ENCODE data around the gene CDH12. TPM values are rescaled to one million over a fixed set of nuclear protein-coding genes. Genes with fewer than 3 reads are reported as not detected.
"Not testable (repeated sequence)": the region's sequence is repeated elsewhere in the genome, so short reads cannot be mapped to it uniquely, and the experiment has no call there.

The CDH12 gene
- total RNA-seq, 1 donor from 2014 or later = not detected

GRCh38 chr5:22780756-22781155 lies 72.4 kb downstream of the CDH12 start:
- Histone ChIP-seq H3K9me3 (ENCODE audit: insufficient read depth, low read depth, low read length) (no peaks in the 10 kb centered on the region), H4K20me1 (ENCODE audit: insufficient read depth, low read length) (no peaks in the 10 kb centered on the region), H3K79me2 (ENCODE audit: insufficient read depth, low read length) (no peaks in the 10 kb centered on the region), H2AFZ (ENCODE audit: low read depth, low read length) (no peak overlapping the region), H3K36me3 (ENCODE audit: insufficient read depth, low read length) (no peaks in the 10 kb centered on the region), H3K4me3 (ENCODE audit: insufficient read depth, low read depth, low read length) (no peak overlapping the region), H3K9ac (ENCODE audit: low read length) (no peak overlapping the region), H3K4me1 (ENCODE audit: insufficient read depth, low read length) (no peaks in the 10 kb centered on the region), H3K27ac (ENCODE audit: low read depth, low read length) (no peak overlapping the region), H3K27me3 (ENCODE audit: insufficient read depth, low read length) (no peaks in the 10 kb centered on the region), H3K4me2 (ENCODE audit: low read length) (no peak overlapping the region)
- Mint-ChIP-seq H3K27ac (ENCODE audit: unreplicated experiment) (no peak overlapping the region), H3K4me3 (ENCODE audit: unreplicated experiment) (no peak overlapping the region), H3K36me3 (ENCODE audit: low read depth, unreplicated experiment) (no peaks in the 10 kb centered on the region), H3K4me1 (ENCODE audit: low read depth, unreplicated experiment) (no peaks in the 10 kb centered on the region), H3K9me3 (ENCODE audit: unreplicated experiment) (no peaks in the 10 kb centered on the region), H3K27me3 (ENCODE audit: low read depth, unreplicated experiment) (no peaks in the 10 kb centered on the region)
- TF ChIP-seq, protein P1, sequence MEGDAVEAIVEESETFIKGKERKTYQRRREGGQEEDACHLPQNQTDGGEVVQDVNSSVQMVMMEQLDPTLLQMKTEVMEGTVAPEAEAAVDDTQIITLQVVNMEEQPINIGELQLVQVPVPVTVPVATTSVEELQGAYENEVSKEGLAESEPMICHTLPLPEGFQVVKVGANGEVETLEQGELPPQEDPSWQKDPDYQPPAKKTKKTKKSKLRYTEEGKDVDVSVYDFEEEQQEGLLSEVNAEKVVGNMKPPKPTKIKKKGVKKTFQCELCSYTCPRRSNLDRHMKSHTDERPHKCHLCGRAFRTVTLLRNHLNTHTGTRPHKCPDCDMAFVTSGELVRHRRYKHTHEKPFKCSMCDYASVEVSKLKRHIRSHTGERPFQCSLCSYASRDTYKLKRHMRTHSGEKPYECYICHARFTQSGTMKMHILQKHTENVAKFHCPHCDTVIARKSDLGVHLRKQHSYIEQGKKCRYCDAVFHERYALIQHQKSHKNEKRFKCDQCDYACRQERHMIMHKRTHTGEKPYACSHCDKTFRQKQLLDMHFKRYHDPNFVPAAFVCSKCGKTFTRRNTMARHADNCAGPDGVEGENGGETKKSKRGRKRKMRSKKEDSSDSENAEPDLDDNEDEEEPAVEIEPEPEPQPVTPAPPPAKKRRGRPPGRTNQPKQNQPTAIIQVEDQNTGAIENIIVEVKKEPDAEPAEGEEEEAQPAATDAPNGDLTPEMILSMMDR (IDR thresholded peaks at IDR 0.05; ENCODE audit: insufficient read depth, low read depth, low read length) = no peak
- no peak for TF ChIP-seq EZH2 (IDR thresholded peaks at IDR 0.05; ENCODE audit: insufficient read depth, low read length)
- FAIRE-seq (no peak), DNase-seq (ENCODE audit: low read depth) (no peak)

DNA sequence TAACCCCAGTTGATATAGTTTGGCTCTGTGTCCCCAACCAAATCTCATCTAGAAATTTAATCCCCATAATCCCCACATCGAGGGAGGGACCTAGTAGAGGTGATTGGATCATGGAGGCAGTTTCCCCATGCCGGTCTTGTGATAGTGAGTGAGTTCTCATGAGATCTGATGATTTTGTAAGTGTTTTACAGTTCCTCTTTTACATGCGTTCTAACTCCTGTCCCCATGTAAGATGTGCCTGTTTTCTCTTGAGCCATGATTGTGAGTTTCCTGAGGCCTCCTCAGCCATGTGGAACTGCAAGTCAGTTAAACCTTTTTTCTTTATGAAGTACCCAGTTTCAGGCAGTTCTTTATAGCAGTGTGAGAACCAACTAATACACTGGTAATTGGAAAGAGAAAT lies 73.6 kb downstream of the CDH12 start:
- no peaks in the 10 kb centered on the region for H3K27me3 ChIP-seq (ENCODE audit: insufficient read depth, low read length)

DNA sequence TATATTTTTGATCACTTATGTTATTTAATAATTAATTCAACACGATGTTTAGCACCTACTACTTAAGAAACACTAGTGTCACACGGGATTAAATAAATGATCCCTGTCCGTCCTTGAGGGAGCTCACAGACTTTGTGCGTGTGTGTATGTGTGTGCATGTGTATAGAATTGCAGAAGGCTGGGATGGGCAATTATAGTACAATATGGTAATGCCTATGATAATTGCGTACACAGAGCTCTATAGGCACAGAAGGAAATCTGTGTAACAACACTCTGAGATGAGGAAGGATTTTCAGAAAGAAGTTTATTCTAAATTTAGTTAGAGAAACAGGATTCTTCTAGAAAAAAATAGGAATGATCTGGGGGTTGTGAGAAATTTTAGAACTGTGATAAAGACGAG lies 76.9 kb downstream of the CDH12 start:
- Histone ChIP-seq H3K27me3 (ENCODE audit: insufficient read depth, low read length) (no peaks in the 10 kb centered on the region), H4K20me1 (ENCODE audit: insufficient read depth, low read length) (no peaks in the 10 kb centered on the region), H3K9ac (ENCODE audit: low read length) (no peak overlapping the region), H3K4me2 (ENCODE audit: low read length) (no peak overlapping the region), H3K9me3 (ENCODE audit: insufficient read depth, low read depth, low read length) (no peaks in the 10 kb centered on the region), H3K4me1 (ENCODE audit: insufficient read depth, low read length) (no peaks in the 10 kb centered on the region), H3K79me2 (ENCODE audit: insufficient read depth, low read length) (no peaks in the 10 kb centered on the region), H2AFZ (ENCODE audit: low read depth, low read length) (no peak overlapping the region), H3K36me3 (ENCODE audit: insufficient read depth, low read length) (no peaks in the 10 kb centered on the region), H3K4me3 (ENCODE audit: insufficient read depth, low read depth, low read length) (no peak overlapping the region), H3K27ac (ENCODE audit: low read depth, low read length) (no peak overlapping the region)
- H3K27me3 Mint-ChIP-seq (ENCODE audit: low read depth, unreplicated experiment) = no peaks in the 10 kb centered on the region
- no peak overlapping the region for H3K4me3 Mint-ChIP-seq (ENCODE audit: unreplicated experiment)
- no peaks in the 10 kb centered on the region for H3K36me3 Mint-ChIP-seq (ENCODE audit: low read depth, unreplicated experiment)
- no peak overlapping the region for H3K27ac Mint-ChIP-seq (ENCODE audit: unreplicated experiment)
- DNase-seq (ENCODE audit: low read depth) (no peak), FAIRE-seq (no peak)
- TF ChIP-seq, protein P1 (IDR thresholded peaks at IDR 0.05; ENCODE audit: insufficient read depth, low read depth, low read length) = no peak
- no peak for TF ChIP-seq EZH2 (IDR thresholded peaks at IDR 0.05; ENCODE audit: insufficient read depth, low read length)
- H3K4me1 Mint-ChIP-seq (ENCODE audit: low read depth, unreplicated experiment) = no peaks in the 10 kb centered on the region
- H3K9me3 Mint-ChIP-seq (ENCODE audit: unreplicated experiment) = no peaks in the 10 kb centered on the region

More for the DNA sequence above, 73.6 kb downstream of the CDH12 start:
- Histone ChIP-seq H2AFZ (ENCODE audit: low read depth, low read length) (no peak overlapping the region), H3K4me2 (ENCODE audit: low read length) (no peak overlapping the region), H3K79me2 (ENCODE audit: insufficient read depth, low read length) (no peaks in the 10 kb centered on the region), H4K20me1 (ENCODE audit: insufficient read depth, low read length) (no peaks in the 10 kb centered on the region), H3K27ac (ENCODE audit: low read depth, low read length) (no peak overlapping the region), H3K36me3 (ENCODE audit: insufficient read depth, low read length) (no peaks in the 10 kb centered on the region), H3K4me3 (ENCODE audit: insufficient read depth, low read depth, low read length) (no peak overlapping the region), H3K9ac (ENCODE audit: low read length) (no peak overlapping the region), H3K9me3 (ENCODE audit: insufficient read depth, low read depth, low read length) (no peaks in the 10 kb centered on the region), H3K4me1 (ENCODE audit: insufficient read depth, low read length) (no peaks in the 10 kb centered on the region)
- Mint-ChIP-seq H3K4me3 (ENCODE audit: unreplicated experiment) (no peak overlapping the region), H3K9me3 (ENCODE audit: unreplicated experiment) (no peaks in the 10 kb centered on the region), H3K27me3 (ENCODE audit: low read depth, unreplicated experiment) (no peaks in the 10 kb centered on the region), H3K27ac (ENCODE audit: unreplicated experiment) (no peak overlapping the region), H3K4me1 (ENCODE audit: low read depth, unreplicated experiment) (no peaks in the 10 kb centered on the region), H3K36me3 (ENCODE audit: low read depth, unreplicated experiment) (no peaks in the 10 kb centered on the region)
- DNase-seq (ENCODE audit: low read depth) = no peak
- no peak for FAIRE-seq
- no peak for TF ChIP-seq EZH2 (IDR thresholded peaks at IDR 0.05; ENCODE audit: insufficient read depth, low read length)
- TF ChIP-seq, protein P1 (IDR thresholded peaks at IDR 0.05; ENCODE audit: insufficient read depth, low read depth, low read length) = no peak

GRCh38 chr5:22774214-22774613 lies 78.9 kb downstream of the CDH12 start:
- H3K27me3 ChIP-seq (ENCODE audit: insufficient read depth, low read length); DNase-seq (ENCODE audit: low read depth); H3K27ac Mint-ChIP-seq (ENCODE audit: unreplicated experiment); H4K20me1 ChIP-seq (ENCODE audit: insufficient read depth, low read length); H3K4me1 ChIP-seq (ENCODE audit: insufficient read depth, low read length); H3K36me3 Mint-ChIP-seq (ENCODE audit: low read depth, unreplicated experiment); FAIRE-seq; H3K9me3 Mint-ChIP-seq (ENCODE audit: unreplicated experiment); H3K9ac ChIP-seq (ENCODE audit: low read length); H3K27ac ChIP-seq (ENCODE audit: low read depth, low read length); H3K27me3 Mint-ChIP-seq (ENCODE audit: low read depth, unreplicated experiment); H3K4me3 Mint-ChIP-seq (ENCODE audit: unreplicated experiment); H3K4me1 Mint-ChIP-seq (ENCODE audit: low read depth, unreplicated experiment); H2AFZ ChIP-seq (ENCODE audit: low read depth, low read length); H3K36me3 ChIP-seq (ENCODE audit: insufficient read depth, low read length); H3K9me3 ChIP-seq (ENCODE audit: insufficient read depth, low read depth, low read length); H3K79me2 ChIP-seq (ENCODE audit: insufficient read depth, low read length); H3K4me2 ChIP-seq (ENCODE audit: low read length); H3K4me3 ChIP-seq (ENCODE audit: insufficient read depth, low read depth, low read length): not testable (repeated sequence)
